HFF-Myc (cell line): Measurements from ENCODE around the gene PJA2.
"Not testable (repeated sequence)": the region's sequence is repeated elsewhere in the genome, so short reads cannot be mapped to it uniquely, and the experiment has no call there.

ENCODE experiments used
- DNase-seq: peaks from one replicate; pipeline ENCODE4 v3.0.0-alpha.2; 2011; ENCODE audit warnings: low read depth; ENCODE audit errors: extremely low read depth
- H3K4me3 ChIP-seq: replicated peaks from 2 replicates; pipeline ENCODE4 v1.5.1; 2011; ENCODE audit warnings: low read depth, mild to moderate bottlenecking, control low read depth, low read length
- TF ChIP-seq, protein P1 (sequence below): IDR thresholded peaks from 2 replicates; pipeline ENCODE4 v1.5.1; 2012; ENCODE audit warnings: mild to moderate bottlenecking, low read depth, low read length, control low read depth; ENCODE audit errors: missing control alignments

Gene PJA2

DNA sequence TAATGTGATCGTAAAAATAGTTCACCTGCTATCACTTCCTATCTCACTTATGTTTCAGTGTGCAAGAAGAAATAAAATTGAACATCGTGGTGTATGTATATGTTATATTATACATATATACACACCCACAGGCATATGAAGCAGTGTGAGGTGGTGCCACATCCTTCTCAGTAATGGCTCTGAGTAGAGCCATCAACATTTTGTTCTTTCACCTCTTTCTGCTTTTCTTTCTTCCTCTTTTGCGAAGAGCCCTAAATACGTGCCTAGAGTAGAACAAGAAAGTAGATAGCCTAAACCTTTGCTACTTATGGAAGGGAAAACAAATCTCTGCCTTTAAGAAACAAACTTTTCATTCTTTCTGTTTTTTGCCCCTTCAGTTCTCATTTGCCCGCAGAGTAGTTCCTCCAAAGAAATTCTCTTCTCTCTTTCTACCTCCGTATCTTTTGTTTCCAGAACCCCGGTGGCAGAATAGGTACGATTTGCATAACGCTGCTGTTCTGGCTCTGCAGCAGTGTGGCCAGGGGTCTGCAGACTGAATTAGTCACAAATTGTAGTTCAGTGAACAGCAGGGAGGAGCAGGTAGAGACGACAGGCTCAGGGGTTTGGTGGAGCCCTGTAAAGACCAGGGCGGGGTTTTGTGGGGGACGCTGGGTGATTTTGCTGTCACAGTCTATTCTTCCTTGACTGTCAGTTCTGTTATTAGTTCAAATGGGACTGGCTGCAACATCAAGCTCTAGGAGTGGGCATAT, 40.5 kb upstream of the PJA2 start:
- TF ChIP-seq, protein P1, sequence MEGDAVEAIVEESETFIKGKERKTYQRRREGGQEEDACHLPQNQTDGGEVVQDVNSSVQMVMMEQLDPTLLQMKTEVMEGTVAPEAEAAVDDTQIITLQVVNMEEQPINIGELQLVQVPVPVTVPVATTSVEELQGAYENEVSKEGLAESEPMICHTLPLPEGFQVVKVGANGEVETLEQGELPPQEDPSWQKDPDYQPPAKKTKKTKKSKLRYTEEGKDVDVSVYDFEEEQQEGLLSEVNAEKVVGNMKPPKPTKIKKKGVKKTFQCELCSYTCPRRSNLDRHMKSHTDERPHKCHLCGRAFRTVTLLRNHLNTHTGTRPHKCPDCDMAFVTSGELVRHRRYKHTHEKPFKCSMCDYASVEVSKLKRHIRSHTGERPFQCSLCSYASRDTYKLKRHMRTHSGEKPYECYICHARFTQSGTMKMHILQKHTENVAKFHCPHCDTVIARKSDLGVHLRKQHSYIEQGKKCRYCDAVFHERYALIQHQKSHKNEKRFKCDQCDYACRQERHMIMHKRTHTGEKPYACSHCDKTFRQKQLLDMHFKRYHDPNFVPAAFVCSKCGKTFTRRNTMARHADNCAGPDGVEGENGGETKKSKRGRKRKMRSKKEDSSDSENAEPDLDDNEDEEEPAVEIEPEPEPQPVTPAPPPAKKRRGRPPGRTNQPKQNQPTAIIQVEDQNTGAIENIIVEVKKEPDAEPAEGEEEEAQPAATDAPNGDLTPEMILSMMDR, result no peak
- no peak overlapping the region for H3K4me3 ChIP-seq
- DNase-seq, result no peak

DNA sequence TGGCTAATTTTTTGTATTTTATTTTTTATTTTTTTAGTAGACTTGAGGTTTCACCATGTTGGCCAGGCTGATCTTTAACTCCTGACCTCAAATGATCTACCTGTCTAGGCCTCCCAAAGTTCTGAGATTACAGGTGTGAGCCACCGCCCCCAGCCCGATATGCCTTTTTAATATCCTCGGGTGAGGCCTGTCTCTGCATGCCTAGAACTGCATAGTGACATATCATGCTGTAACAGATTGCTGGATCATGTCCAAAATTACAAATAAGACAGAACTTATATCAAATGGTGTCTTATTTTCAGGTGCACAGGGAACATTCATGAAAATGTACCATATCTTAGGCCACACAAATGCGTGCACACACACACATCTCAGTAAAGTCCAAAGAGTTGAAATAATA, 39.1 kb upstream of the PJA2 start:
- TF ChIP-seq, protein P1, result no peak
- DNase-seq, result no peak
- H3K4me3 ChIP-seq, result no peak overlapping the region

DNA sequence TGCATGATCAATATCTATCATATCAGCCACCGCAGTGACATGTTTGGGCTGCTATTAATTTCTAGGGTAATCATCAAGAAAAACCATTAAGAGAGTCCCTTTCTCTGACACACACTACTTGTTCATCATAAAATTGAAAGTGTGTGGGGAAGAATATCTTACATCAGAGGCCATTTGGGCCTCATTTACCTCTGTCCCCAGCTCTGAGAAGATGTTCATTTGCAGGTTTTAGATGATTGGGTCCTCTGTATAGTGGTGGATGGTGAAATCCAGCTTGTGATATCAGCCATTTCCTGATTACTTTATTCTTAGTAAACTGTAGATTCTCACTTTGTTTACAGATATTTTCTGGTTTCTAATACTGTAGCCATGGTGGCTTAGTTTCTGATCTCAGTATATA, 29.8 kb upstream of the PJA2 start:
- no peak overlapping the region for H3K4me3 ChIP-seq
- DNase-seq, result no peak
- TF ChIP-seq, protein P1, result no peak

DNA sequence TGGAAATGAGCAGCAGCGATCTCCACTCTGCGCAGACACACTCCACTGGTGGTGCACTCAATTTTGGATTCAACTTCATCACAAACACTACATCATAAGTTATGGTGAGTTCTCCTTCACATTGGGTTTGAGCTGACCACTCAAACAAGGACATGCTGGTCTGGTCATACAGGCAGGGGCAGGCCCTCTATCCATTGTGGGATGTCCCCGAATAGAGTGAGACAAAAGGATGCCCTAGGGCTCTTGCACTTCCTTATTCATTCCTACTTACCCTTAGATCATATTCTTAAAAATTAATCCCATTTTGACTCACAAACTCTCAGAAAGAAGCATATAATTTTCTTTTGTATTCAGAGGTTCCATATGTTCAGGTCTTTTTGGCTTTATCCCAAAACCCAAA, 16.3 kb upstream of the PJA2 start:
- no peak for DNase-seq
- TF ChIP-seq, protein P1, result no peak
- no peak overlapping the region for H3K4me3 ChIP-seq

GRCh38 chr5:109425521-109425920, 15.7 kb upstream of the PJA2 start:
- not testable (repeated sequence) for DNase-seq, H3K4me3 ChIP-seq

DNA sequence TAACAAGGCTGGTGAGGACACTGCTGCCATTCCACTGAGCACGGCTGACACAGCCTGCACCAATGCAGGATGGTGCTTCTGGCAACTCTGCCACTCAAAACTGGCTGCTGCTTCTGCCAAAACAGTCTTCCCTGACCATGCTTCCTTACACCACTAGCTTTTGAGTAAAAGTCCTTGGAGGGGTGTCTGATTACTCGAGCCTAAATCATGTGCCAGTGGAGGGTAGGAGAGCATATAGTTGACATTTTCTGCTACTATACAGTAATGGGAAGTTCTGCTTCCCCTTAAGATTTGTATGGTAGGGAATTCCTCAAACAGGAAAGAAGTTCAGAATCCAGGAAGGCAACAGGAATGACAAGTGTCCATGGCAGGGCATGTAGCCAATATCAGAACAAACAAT, 12.2 kb upstream of the PJA2 start:
- TF ChIP-seq, protein P1, result no peak
- no peak overlapping the region for H3K4me3 ChIP-seq
- no peak for DNase-seq

DNA sequence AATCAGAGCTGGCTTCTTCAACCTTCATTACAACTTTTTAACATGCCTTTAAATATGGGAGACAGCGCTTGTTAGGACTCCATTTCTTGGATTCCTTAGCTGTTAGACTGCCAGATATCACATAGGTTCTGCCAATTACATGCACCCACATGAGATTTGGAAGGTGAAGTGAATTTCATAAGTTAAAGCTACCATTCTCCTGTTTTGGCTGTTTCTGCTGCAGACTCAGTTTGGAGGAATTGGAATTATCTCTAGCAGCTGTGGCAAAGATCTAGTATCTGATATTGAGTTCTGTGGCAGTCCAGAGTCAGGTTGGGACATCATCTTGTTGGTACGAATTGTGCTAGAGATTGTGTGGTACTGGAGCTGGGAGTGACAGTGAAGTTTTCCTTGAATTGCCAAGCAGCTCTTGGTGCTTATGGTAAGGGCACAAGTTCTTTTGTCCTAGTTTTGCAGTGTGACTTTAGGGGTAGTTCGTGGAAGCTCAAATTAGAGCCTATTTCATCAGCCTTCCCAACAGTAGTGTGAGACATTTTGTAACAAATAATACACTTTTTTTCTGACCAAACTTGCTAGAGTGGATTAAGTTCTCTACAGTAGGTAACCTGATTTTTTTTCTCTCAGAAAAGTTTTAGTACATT, 9.1 kb upstream of the PJA2 start:
- DNase-seq, result no peak
- TF ChIP-seq, protein P1, result no peak
- no peak overlapping the region for H3K4me3 ChIP-seq
